HUES6 (cell line): ENCODE data around the gene ARHGEF17.

Source experiments
- H3K27ac ChIP-seq: 2 replicates; pipeline ENCODE4 v1.7.0; 2013; ENCODE audit warnings: low read depth, mild to moderate bottlenecking, low read length, inconsistent platforms
- H3K27me3 ChIP-seq: 2 replicates; pipeline ENCODE4 v1.6.1; 2013; ENCODE audit warnings: low read length; ENCODE audit not compliant: control insufficient read depth, insufficient read depth
- H3K36me3 ChIP-seq: 2 replicates; pipeline ENCODE4 v1.6.1; 2013; ENCODE audit warnings: low read length; ENCODE audit not compliant: control insufficient read depth, insufficient read depth
- H3K4me1 ChIP-seq: 2 replicates; pipeline ENCODE4 v1.6.1; 2013; ENCODE audit warnings: low read length; ENCODE audit not compliant: control insufficient read depth, insufficient read depth
- H3K4me3 ChIP-seq: 2 replicates; pipeline ENCODE4 v1.5.1; 2013; ENCODE audit warnings: low read depth, low read length
- H3K9ac ChIP-seq: one replicate; pipeline ENCODE4 v1.6.1; 2013; ENCODE audit warnings: mild to moderate bottlenecking, low read length
- H3K9me3 ChIP-seq: 2 replicates; pipeline ENCODE4 v1.6.1; 2013; ENCODE audit warnings: low read depth, low read length; ENCODE audit not compliant: control insufficient read depth, insufficient read depth

The ARHGEF17 gene

GRCh38 chr11:73386016-73386415 is 77.9 kb downstream of the ARHGEF17 start:
- Histone ChIP-seq H3K36me3 (no peaks in the 10 kb centered on the region), H3K4me3 (no peak overlapping the region), H3K27ac (no peak overlapping the region), H3K9ac (no peak overlapping the region), H3K4me1 (peaks cover 45% of the 10 kb centered on the region), H3K27me3 (no peaks in the 10 kb centered on the region), H3K9me3 (no peaks in the 10 kb centered on the region)

GRCh38 chr11:73386546-73386945 is 78.5 kb downstream of the ARHGEF17 start:
- Histone ChIP-seq H3K36me3 (no peaks in the 10 kb centered on the region), H3K9ac (no peak overlapping the region)

GRCh38 chr11:73387594-73388264 is 79.7 kb downstream of the ARHGEF17 start:
- H3K27ac ChIP-seq, result no peak overlapping the region
- H3K9ac ChIP-seq, result peak overlapping the region; percentile 25
- H3K4me1 ChIP-seq, result peaks cover 45% of the 10 kb centered on the region
- no peaks in the 10 kb centered on the region for H3K27me3 ChIP-seq
- no peaks in the 10 kb centered on the region for H3K9me3 ChIP-seq
- H3K36me3 ChIP-seq, result no peaks in the 10 kb centered on the region
- H3K4me3 ChIP-seq, result no peak overlapping the region

More at GRCh38 chr11:73386546-73386945, 78.5 kb downstream of the ARHGEF17 start:
- peaks cover 45% of the 10 kb centered on the region for H3K4me1 ChIP-seq
- no peaks in the 10 kb centered on the region for H3K27me3 ChIP-seq
- no peak overlapping the region for H3K4me3 ChIP-seq
- H3K9me3 ChIP-seq, result no peaks in the 10 kb centered on the region
- no peak overlapping the region for H3K27ac ChIP-seq

- Histone ChIP-seq H3K36me3 (no peaks in the 10 kb centered on the region), H3K9me3 (no peaks in the 10 kb centered on the region), H3K27me3 (no peaks in the 10 kb centered on the region), H3K9ac (peak overlapping the region; percentile 13), H3K27ac (no peak overlapping the region), H3K4me3 (no peak overlapping the region), H3K4me1 (peaks cover 44% of the 10 kb centered on the region)
Measured at GRCh38 chr11:73388265-73389133, 80.4 kb downstream of the ARHGEF17 start.

GRCh38 chr11:73389134-73389525 is 81.1 kb downstream of the ARHGEF17 start:
- H3K9me3 ChIP-seq, result no peaks in the 10 kb centered on the region
- H3K36me3 ChIP-seq, result no peaks in the 10 kb centered on the region
- no peak overlapping the region for H3K27ac ChIP-seq
- H3K27me3 ChIP-seq, result no peaks in the 10 kb centered on the region
- H3K4me3 ChIP-seq, result no peak overlapping the region
- no peak overlapping the region for H3K9ac ChIP-seq
- peaks cover 38% of the 10 kb centered on the region for H3K4me1 ChIP-seq

- Histone ChIP-seq H3K36me3 (no peaks in the 10 kb centered on the region), H3K9ac (no peak overlapping the region), H3K9me3 (no peaks in the 10 kb centered on the region), H3K4me1 (peaks cover 38% of the 10 kb centered on the region), H3K27ac (no peak overlapping the region), H3K27me3 (no peaks in the 10 kb centered on the region), H3K4me3 (no peak overlapping the region)
Measured at GRCh38 chr11:73389916-73390315, 81.8 kb downstream of the ARHGEF17 start.

- Histone ChIP-seq H3K4me3 (no peak overlapping the region), H3K4me1 (peaks cover 32% of the 10 kb centered on the region), H3K36me3 (0 out of 2 replicates have a peak, but pooled peaks cover 3% of the 10 kb centered on the region), H3K9ac (no peak overlapping the region), H3K27me3 (no peaks in the 10 kb centered on the region), H3K9me3 (no peaks in the 10 kb centered on the region), H3K27ac (no peak overlapping the region)
Measured at GRCh38 chr11:73390601-73391565, 82.8 kb downstream of the ARHGEF17 start.

GRCh38 chr11:73391665-73392064 is 83.6 kb downstream of the ARHGEF17 start:
- no peak overlapping the region for H3K4me3 ChIP-seq
- H3K36me3 ChIP-seq, result 0 out of 2 replicates have a peak, but pooled peaks cover 3% of the 10 kb centered on the region
- no peaks in the 10 kb centered on the region for H3K27me3 ChIP-seq
- H3K4me1 ChIP-seq, result peaks cover 26% of the 10 kb centered on the region
- no peak overlapping the region for H3K9ac ChIP-seq
- H3K27ac ChIP-seq, result no peak overlapping the region
- no peaks in the 10 kb centered on the region for H3K9me3 ChIP-seq

- Histone ChIP-seq H3K9me3 (no peaks in the 10 kb centered on the region), H3K27ac (no peak overlapping the region), H3K4me1 (peaks cover 23% of the 10 kb centered on the region), H3K27me3 (no peaks in the 10 kb centered on the region), H3K4me3 (no peak overlapping the region), H3K36me3 (0 out of 2 replicates have a peak, but pooled peaks cover 3% of the 10 kb centered on the region), H3K9ac (no peak overlapping the region)
Measured at GRCh38 chr11:73392108-73393010, 84.3 kb downstream of the ARHGEF17 start.

GRCh38 chr11:73393011-73393380 is 84.9 kb downstream of the ARHGEF17 start:
- no peaks in the 10 kb centered on the region for H3K27me3 ChIP-seq
- no peak overlapping the region for H3K4me3 ChIP-seq
- no peak overlapping the region for H3K9ac ChIP-seq
- H3K4me1 ChIP-seq, result peaks cover 17% of the 10 kb centered on the region
- H3K9me3 ChIP-seq, result no peaks in the 10 kb centered on the region
- 0 out of 2 replicates have a peak, but pooled peaks cover 3% of the 10 kb centered on the region for H3K36me3 ChIP-seq
- no peak overlapping the region for H3K27ac ChIP-seq
